Left lung (tissue), 10 donors: ENCODE data around the gene RBBP8NL. TPM values are rescaled to one million over a fixed set of nuclear protein-coding genes. Genes with fewer than 3 reads are reported as not detected.

Experiments
- ATAC-seq: fragments of 200-7000 bp; cut with Tn5 transposase; one replicate; pipeline ENCODE4 v1.9.1; 2020; ENCODE audit warnings: moderate library complexity
- DNase-seq, 4 donors: peaks; one replicate each; pipeline ENCODE4 v3.0.0-alpha.2; 2013 to 2020
- H3K27ac ChIP-seq, 2 donors: fragments of 200-600 bp; sonication (generic) in 1 of 2; one replicate each; pipeline versions ENCODE4 v1.5.0 to v1.8.0; 2020 to 2021
- H3K27me3 ChIP-seq, 2 donors: fragments of 200-600 bp; sonication (generic) in 1 of 2; one replicate each; pipeline versions ENCODE4 v1.5.0 to v1.8.0; 2020 to 2021
- H3K36me3 ChIP-seq, 2 donors: fragments of 200-600 bp; sonication (generic) in 1 of 2; one replicate each; pipeline versions ENCODE4 v1.5.0 to v1.8.0; 2020 to 2021
- H3K4me1 ChIP-seq, 2 donors: fragments of 200-600 bp; one replicate each; pipeline ENCODE4 v1.8.0; 2021
- H3K4me3 ChIP-seq, 2 donors: fragments of 200-600 bp; sonication (generic) in 1 of 2; one replicate each; pipeline versions ENCODE4 v1.5.0 to v1.8.0; 2020 to 2021; ENCODE audit warnings: mild to moderate bottlenecking in 1 of 2
- H3K9me3 ChIP-seq, 2 donors: fragments of 200-600 bp; sonication (generic) in 1 of 2; one replicate each; pipeline versions ENCODE4 v1.5.0 to v1.8.0; 2020 to 2021
- CTCF ChIP-seq, 2 donors: fragments of 200-600 bp; sonication (generic) in 1 of 2; IDR thresholded peaks; one replicate each; pipeline versions ENCODE4 v1.5.0 to v1.8.0; 2021; ENCODE audit warnings: antibody characterized with exemption in 2 of 2
- intact Hi-C, 2 donors: fragments of 100-400 bp; cut with DNase I; formaldehyde crosslinking; loops; one replicate each; pipeline versions ENCODE4 v1.11.2 to v1.14.2; 2022
- polyA plus RNA-seq, 6 donors: library from polyadenylated mRNA; unstranded; fragments of 120-200 nt; gene quantifications; one replicate each; pipeline ENCODE4 v1.2.1, GENCODE V29; 2013; ENCODE audit not compliant: insufficient read length in 6 of 6
- total RNA-seq, 2 donors: library from RNA; stranded (reverse); fragmentation: NEBNext Ultra II Directional; extraction: Animal tissue kit (Norgen Biotek cat#: 25700); gene quantifications; one replicate each; pipeline ENCODE4 v1.2.1, GENCODE V29; 2021
- donor health status: DM: no; HTN: yes; CAD: no.
- donor health status: DM: no; HTN: no; CAD: no.

RBBP8NL gene
- total and polyA plus RNA-seq, 8 donors, result 0.97 to 4.2 (median 3.4) TPM

- Histone ChIP-seq H3K9me3 (no peaks in the 10 kb centered on the region), H3K27ac (no peak overlapping the region), H3K4me3 (no peak overlapping the region), H3K27me3 (peaks cover 0 to 22% of the 10 kb centered on the region in 2 donors), H3K36me3 (no peaks in the 10 kb centered on the region), H3K4me1 (peaks cover 5 to 18% of the 10 kb centered on the region in 2 donors)
- TF ChIP-seq CTCF (IDR thresholded peaks at IDR 0.05), result no peak
- ATAC-seq (no peak), DNase-seq (no peak)
- intact Hi-C loops, result no loop called here
These were observed 14.9 kb downstream of the RBBP8NL start for GRCh38 chr20:62412194-62413024.

- peaks cover 7 to 20% of the 10 kb centered on the region in 2 donors for H3K4me1 ChIP-seq
- H3K36me3 ChIP-seq, result no peaks in the 10 kb centered on the region
- no peaks in the 10 kb centered on the region for H3K9me3 ChIP-seq
- no peak overlapping the region for H3K4me3 ChIP-seq
- no peak overlapping the region for H3K27ac ChIP-seq
- peaks cover 0 to 15% of the 10 kb centered on the region in 2 donors for H3K27me3 ChIP-seq
- no peak for TF ChIP-seq CTCF (IDR thresholded peaks at IDR 0.05)
- DNase-seq (no peak), ATAC-seq (no peak)
- intact Hi-C loops, result no loop called here
These were observed 15.7 kb downstream of the RBBP8NL start for GRCh38 chr20:62411479-62412193.

GRCh38 chr20:62410746-62411478 is 16.4 kb downstream of the RBBP8NL start:
- TF ChIP-seq CTCF (IDR thresholded peaks at IDR 0.05), result no peak

GRCh38 chr20:62409931-62410745 is 17.2 kb downstream of the RBBP8NL start:
- Histone ChIP-seq H3K27ac (no peak overlapping the region), H3K4me3 (no peak overlapping the region), H3K9me3 (no peaks in the 10 kb centered on the region), H3K27me3 (peaks cover 0 to 9% of the 10 kb centered on the region in 2 donors), H3K4me1 (peaks cover 20 to 35% of the 10 kb centered on the region in 2 donors), H3K36me3 (no peaks in the 10 kb centered on the region)
- ATAC-seq (peak; percentile 54), DNase-seq (peak in 2 of 4 donors; percentile 66 to 70)
- peak; percentile 19 to 33 for TF ChIP-seq CTCF (IDR thresholded peaks at IDR 0.05)
- intact Hi-C loops, result no loop called here

More at GRCh38 chr20:62410746-62411478, 16.4 kb downstream of the RBBP8NL start:
- Histone ChIP-seq H3K4me1 (peaks cover 14 to 28% of the 10 kb centered on the region in 2 donors), H3K27me3 (peaks cover 0 to 9% of the 10 kb centered on the region in 2 donors), H3K36me3 (no peaks in the 10 kb centered on the region), H3K27ac (no peak overlapping the region), H3K9me3 (no peaks in the 10 kb centered on the region), H3K4me3 (no peak overlapping the region)
- DNase-seq (no peak), ATAC-seq (no peak)
- intact Hi-C loops, result no loop called here
